NCI-H446 treated with DMSO at 0.1 percent for 48 hours (cell line): ENCODE results near the gene PNLIPRP1.

Source experiments
- DNase-seq: peaks from one replicate; lab custom pipeline; 2025; lab: John Stamatoyannopoulos, UW

PNLIPRP1 gene

GRCh38 chr10:116590590-116591444 is at the start of gene PNLIPRP1:
Gene PNLIPRP1, plus strand, starts transcription at chr10:116590959. Its CDS starts 171 bp downstream, at chr10:116591130.
- DNase-seq, result no peak

GRCh38 chr10:116542007-116542677 is 48.6 kb upstream of the PNLIPRP1 start:
- no peak for DNase-seq

GRCh38 chr10:116545122-116545521 is 45.6 kb upstream of the PNLIPRP1 start:
- DNase-seq, result no peak

GRCh38 chr10:116545756-116546155 is 45.0 kb upstream of the PNLIPRP1 start, which contains the start of gene PNLIP:
Gene PNLIP, plus strand, starts transcription at chr10:116545931. Its CDS starts 162 bp downstream, at chr10:116546093.
- no peak for DNase-seq

- no peak for DNase-seq
Measured at GRCh38 chr10:116548301-116548700, 42.5 kb upstream of the PNLIPRP1 start.

- no peak for DNase-seq
Measured at GRCh38 chr10:116553378-116553980, 37.3 kb upstream of the PNLIPRP1 start.

- DNase-seq, result no peak
Measured at GRCh38 chr10:116554628-116555027, 36.1 kb upstream of the PNLIPRP1 start.

GRCh38 chr10:116555880-116556279 is 34.9 kb upstream of the PNLIPRP1 start:
- DNase-seq, result no peak

GRCh38 chr10:116557305-116557880 is 33.4 kb upstream of the PNLIPRP1 start:
- DNase-seq, result no peak

GRCh38 chr10:116565534-116565933 is 25.2 kb upstream of the PNLIPRP1 start:
- no peak for DNase-seq

GRCh38 chr10:116566932-116567331 is 23.8 kb upstream of the PNLIPRP1 start:
- DNase-seq, result no peak

GRCh38 chr10:116567335-116567734 is 23.4 kb upstream of the PNLIPRP1 start:
- DNase-seq, result no peak

- no peak for DNase-seq
Measured at GRCh38 chr10:116574797-116575196, 16.0 kb upstream of the PNLIPRP1 start.

GRCh38 chr10:116587878-116588591 is 2.7 kb upstream of the PNLIPRP1 start:
- DNase-seq, result no peak

GRCh38 chr10:116588995-116589394 is 1.8 kb upstream of the PNLIPRP1 start:
- no peak for DNase-seq

- DNase-seq, result no peak
Measured at GRCh38 chr10:116589926-116590325, 833 bp upstream of the PNLIPRP1 start.

- DNase-seq, result no peak
Measured at GRCh38 chr10:116593139-116593740, 2.5 kb downstream of the PNLIPRP1 start.

GRCh38 chr10:116594525-116595035 is 3.8 kb downstream of the PNLIPRP1 start:
- DNase-seq, result no peak

- no peak for DNase-seq
Measured at GRCh38 chr10:116596062-116596461, 5.3 kb downstream of the PNLIPRP1 start.

- DNase-seq, result no peak
Measured at GRCh38 chr10:116597543-116597942, 6.8 kb downstream of the PNLIPRP1 start.

- no peak for DNase-seq
Measured at GRCh38 chr10:116598329-116598728, 7.6 kb downstream of the PNLIPRP1 start.
